Nephron (organoid): Measurements from ENCODE around the gene C1QL4.

Source experiments
- H3K27ac Mint-ChIP-seq, 3 experiments: 2 replicates each; pipeline ENCODE4 v1.8.0; 2020; ENCODE audit warnings: mixed read lengths in 3 of 3, mild to moderate bottlenecking in 2 of 3, moderate library complexity in 1 of 3
- H3K27me3 Mint-ChIP-seq: 2 replicates; pipeline ENCODE4 v1.8.0; 2021; ENCODE audit warnings: low read depth, mild to moderate bottlenecking, moderate library complexity, mixed read lengths
- H3K36me3 Mint-ChIP-seq: 2 replicates; pipeline ENCODE4 v1.8.0; 2020; ENCODE audit warnings: low read depth, mixed read lengths
- H3K4me1 Mint-ChIP-seq: 2 replicates; pipeline ENCODE4 v1.8.0; 2020; ENCODE audit warnings: mixed read lengths
- H3K4me3 Mint-ChIP-seq, 3 experiments: 2 replicates each; pipeline ENCODE4 v1.8.0; 2020; ENCODE audit warnings: mild to moderate bottlenecking in 3 of 3, mixed read lengths in 3 of 3, moderate library complexity in 2 of 3
- H3K9me3 Mint-ChIP-seq: 2 replicates; pipeline ENCODE4 v1.8.0; 2020; ENCODE audit warnings: mixed read lengths
- CTCF ChIP-seq, 3 experiments: fragments of 200-600 bp; sonication (generic); IDR thresholded peaks; one replicate each; pipeline ENCODE4 v1.5.0; 2021; ENCODE audit warnings: antibody characterized with exemption in 3 of 3; ENCODE audit not compliant: unreplicated experiment in 3 of 3

Gene C1QL4

GRCh38 chr12:49332441-49332861 lies 4.5 kb downstream of the C1QL4 start:
- peaks cover 47% of the 10 kb centered on the region for H3K27me3 Mint-ChIP-seq

GRCh38 chr12:49331380-49332222 lies 5.4 kb downstream of the C1QL4 start:
- H3K27me3 Mint-ChIP-seq = peaks cover 39% of the 10 kb centered on the region
- H3K4me1 Mint-ChIP-seq = peaks cover 20% of the 10 kb centered on the region
- H3K27ac Mint-ChIP-seq = peak overlapping the region; percentile 74 to 95 (median 88)
- peaks cover 21% of the 10 kb centered on the region for H3K36me3 Mint-ChIP-seq
- H3K9me3 Mint-ChIP-seq = no peaks in the 10 kb centered on the region
- peak; percentile 81 to 90 (median 89) for TF ChIP-seq CTCF (IDR thresholded peaks at IDR 0.05; ENCODE audit: unreplicated experiment in 3 of 3)
- peak overlapping the region in 2 of 3 experiments; percentile 5 to 65 for H3K4me3 Mint-ChIP-seq

More at GRCh38 chr12:49332441-49332861, 4.5 kb downstream of the C1QL4 start:
- Mint-ChIP-seq H3K36me3 (peaks cover 15% of the 10 kb centered on the region), H3K4me1 (peaks cover 24% of the 10 kb centered on the region), H3K27ac (peak overlapping the region; percentile 74 to 95 (median 88)), H3K4me3 (no peak overlapping the region), H3K9me3 (no peaks in the 10 kb centered on the region)
- TF ChIP-seq CTCF (IDR thresholded peaks at IDR 0.05; ENCODE audit: unreplicated experiment in 3 of 3) = no peak

DNA sequence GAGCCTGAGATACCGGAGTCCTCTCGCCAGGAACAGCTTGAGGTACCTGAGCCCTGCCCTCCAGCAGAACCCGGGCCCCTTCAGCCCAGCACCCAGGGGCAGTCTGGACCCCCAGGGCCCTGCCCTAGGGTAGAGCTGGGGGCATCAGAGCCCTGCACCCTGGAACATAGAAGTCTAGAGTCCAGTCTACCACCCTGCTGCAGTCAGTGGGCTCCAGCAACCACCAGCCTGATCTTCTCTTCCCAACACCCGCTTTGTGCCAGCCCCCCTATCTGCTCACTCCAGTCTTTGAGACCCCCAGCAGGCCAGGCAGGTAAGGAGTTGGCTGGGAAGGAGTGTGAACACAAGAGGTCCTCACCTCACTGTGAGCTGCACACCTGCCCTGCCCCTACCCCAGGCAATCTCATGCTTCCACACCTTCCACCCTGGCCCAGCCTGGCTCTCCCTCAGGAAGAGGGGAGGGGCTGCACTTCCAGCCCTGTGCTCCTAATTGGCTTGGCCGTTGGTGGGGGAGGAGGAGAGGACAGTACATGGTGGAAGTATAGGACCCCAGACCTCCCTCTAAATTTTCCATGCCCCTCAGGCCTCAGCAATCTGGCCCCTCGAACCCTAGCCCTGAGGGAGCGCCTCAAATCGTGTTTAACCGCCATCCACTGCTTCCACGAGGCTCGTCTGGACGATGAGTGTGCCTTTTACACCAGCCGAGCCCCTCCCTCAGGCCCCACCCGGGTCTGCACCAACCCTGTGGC lies 6.2 kb downstream of the C1QL4 start:
- peaks cover 21% of the 10 kb centered on the region for H3K36me3 Mint-ChIP-seq
- TF ChIP-seq CTCF (IDR thresholded peaks at IDR 0.05; ENCODE audit: unreplicated experiment in 3 of 3) = no peak
- no peak overlapping the region for H3K4me3 Mint-ChIP-seq
- H3K4me1 Mint-ChIP-seq = peaks cover 20% of the 10 kb centered on the region
- H3K27ac Mint-ChIP-seq = peak overlapping the region in 1 of 3 experiments; percentile 95
- peaks cover 36% of the 10 kb centered on the region for H3K27me3 Mint-ChIP-seq
- no peaks in the 10 kb centered on the region for H3K9me3 Mint-ChIP-seq

GRCh38 chr12:49330032-49330619 lies 6.9 kb downstream of the C1QL4 start:
- Mint-ChIP-seq H3K9me3 (no peaks in the 10 kb centered on the region), H3K27ac (peak overlapping the region in 1 of 3 experiments; percentile 35), H3K4me1 (peaks cover 14% of the 10 kb centered on the region), H3K27me3 (peaks cover 29% of the 10 kb centered on the region), H3K4me3 (no peak overlapping the region), H3K36me3 (peaks cover 21% of the 10 kb centered on the region)
- TF ChIP-seq CTCF (IDR thresholded peaks at IDR 0.05; ENCODE audit: unreplicated experiment in 3 of 3) = no peak

- H3K4me1 Mint-ChIP-seq = peaks cover 17% of the 10 kb centered on the region
- H3K4me3 Mint-ChIP-seq = no peak overlapping the region
- H3K9me3 Mint-ChIP-seq = no peaks in the 10 kb centered on the region
- no peak overlapping the region for H3K27ac Mint-ChIP-seq
- peaks cover 18% of the 10 kb centered on the region for H3K27me3 Mint-ChIP-seq
- no peak for TF ChIP-seq CTCF (IDR thresholded peaks at IDR 0.05; ENCODE audit: unreplicated experiment in 3 of 3)
- H3K36me3 Mint-ChIP-seq = peaks cover 21% of the 10 kb centered on the region
These were observed 8.2 kb downstream of the C1QL4 start for GRCh38 chr12:49328816-49329215.
